HL-60 (cell line): ENCODE data around the gene DGKE.

Source experiments
- DNase-seq, 2 experiments: peaks; one replicate each; pipeline ENCODE4 v3.0.0-alpha.2; 2010 to 2020; ENCODE audit warnings: low read depth in 1 of 2, low spot score in 1 of 2
- H3K27ac ChIP-seq: fragments of 250-450 bp; sonication (Bioruptor Pico); replicated peaks from 2 replicates; pipeline ENCODE4 v1.5.1; 2020; ENCODE audit warnings: mild to moderate bottlenecking, moderate library complexity
- H3K27me3 ChIP-seq: fragments of 250-450 bp; sonication (Bioruptor Pico); 2 replicates; pipeline ENCODE4 v1.5.1; 2021; ENCODE audit warnings: mild to moderate bottlenecking, moderate library complexity; ENCODE audit not compliant: insufficient read depth, poor library complexity, severe bottlenecking
- H3K4me3 ChIP-seq: replicated peaks from 2 replicates; pipeline ENCODE4 v1.5.1; 2011; ENCODE audit warnings: mild to moderate bottlenecking, control low read depth, low read length; ENCODE audit not compliant: insufficient read depth
- CTCF ChIP-seq: IDR thresholded peaks from one replicate; pipeline ENCODE4 v1.5.1; 2011; ENCODE audit warnings: low read length, control low read depth, inconsistent platforms; ENCODE audit not compliant: insufficient read depth
- GABPA ChIP-seq: IDR thresholded peaks from 2 replicates; pipeline ENCODE4 v1.6.1; 2012; ENCODE audit warnings: low read depth
- POLR2AphosphoS5 ChIP-seq: IDR thresholded peaks from 2 replicates; pipeline ENCODE4 v1.6.1; 2012; ENCODE audit warnings: low read depth
- REST ChIP-seq: IDR thresholded peaks from 2 replicates; pipeline ENCODE4 v1.6.1; 2012; ENCODE audit warnings: low read depth; ENCODE audit not compliant: insufficient replicate concordance
- SPI1 ChIP-seq: IDR thresholded peaks from 2 replicates; pipeline ENCODE4 v1.6.1; 2012; ENCODE audit warnings: low read depth, mild to moderate bottlenecking, borderline replicate concordance

Gene DGKE

GRCh38 chr17:56885312-56885657, 51.3 kb downstream of the DGKE start:
- no peak for TF ChIP-seq POLR2AphosphoS5
- no peak for TF ChIP-seq REST
- TF ChIP-seq GABPA, result no peak
- TF ChIP-seq CTCF, result no peak
- no peak for TF ChIP-seq SPI1
- H3K4me3 ChIP-seq, result no peak overlapping the region
- DNase-seq, result no peak
- H3K27me3 ChIP-seq, result no peaks in the 10 kb centered on the region
- no peak overlapping the region for H3K27ac ChIP-seq

- TF ChIP-seq POLR2AphosphoS5, result peak; percentile 18; the same call in 1 of the 2 replicates
- no peak for TF ChIP-seq SPI1
- no peak for TF ChIP-seq CTCF
- no peak for TF ChIP-seq REST
- Histone ChIP-seq H3K4me3 (no peak overlapping the region), H3K27ac (no peak overlapping the region), H3K27me3 (no peaks in the 10 kb centered on the region)
- no peak for DNase-seq
These were observed 52.4 kb downstream of the DGKE start for GRCh38 chr17:56886288-56886731.

GRCh38 chr17:56887105-56887504, 53.2 kb downstream of the DGKE start:
- H3K27ac ChIP-seq, result no peak overlapping the region
- no peak overlapping the region for H3K4me3 ChIP-seq
- no peaks in the 10 kb centered on the region for H3K27me3 ChIP-seq
- TF ChIP-seq POLR2AphosphoS5 (no peak), REST (no peak), GABPA (no peak), SPI1 (no peak), CTCF (no peak)
- no peak for DNase-seq
